Activated naive CD8-positive, alpha-beta T cell (primary cell): ENCODE results near the gene LGR4.
"Not testable (repeated sequence)": the region's sequence is repeated elsewhere in the genome, so short reads cannot be mapped to it uniquely, and the experiment has no call there.

ENCODE experiments used
- H3K27ac Mint-ChIP-seq: one replicate; pipeline ENCODE4 v1.8.0; 2021; ENCODE audit warnings: mixed read lengths
- H3K27me3 Mint-ChIP-seq: one replicate; pipeline ENCODE4 v1.8.0; 2021; ENCODE audit warnings: mixed read lengths
- H3K36me3 Mint-ChIP-seq: one replicate; pipeline ENCODE4 v1.8.0; 2021; ENCODE audit warnings: mixed read lengths
- H3K4me1 Mint-ChIP-seq: one replicate; pipeline ENCODE4 v1.8.0; 2021; ENCODE audit warnings: low read depth, mixed read lengths
- H3K4me3 Mint-ChIP-seq: one replicate; pipeline ENCODE4 v1.8.0; 2021; ENCODE audit warnings: mild to moderate bottlenecking, mixed read lengths
- H3K9me3 Mint-ChIP-seq: one replicate; pipeline ENCODE4 v1.8.0; 2021; ENCODE audit warnings: low read depth, mixed read lengths

LGR4 gene

GRCh38 chr11:27355575-27356104, 117.0 kb downstream of the LGR4 start:
- H3K4me3 Mint-ChIP-seq, result no peak overlapping the region
- no peak overlapping the region for H3K27ac Mint-ChIP-seq
- H3K4me1 Mint-ChIP-seq, result peaks cover 3% of the 10 kb centered on the region
- no peaks in the 10 kb centered on the region for H3K27me3 Mint-ChIP-seq
- H3K36me3 Mint-ChIP-seq, result peaks cover 2% of the 10 kb centered on the region
- no peaks in the 10 kb centered on the region for H3K9me3 Mint-ChIP-seq

- Mint-ChIP-seq H3K27me3 (no peaks in the 10 kb centered on the region), H3K4me3 (no peak overlapping the region), H3K36me3 (peaks cover 7% of the 10 kb centered on the region), H3K4me1 (peaks cover 3% of the 10 kb centered on the region), H3K9me3 (no peaks in the 10 kb centered on the region), H3K27ac (no peak overlapping the region)
Measured at GRCh38 chr11:27354359-27354965, 118.1 kb downstream of the LGR4 start.

GRCh38 chr11:27353593-27354358, 118.8 kb downstream of the LGR4 start:
- H3K27me3 Mint-ChIP-seq, result no peaks in the 10 kb centered on the region
- no peaks in the 10 kb centered on the region for H3K4me1 Mint-ChIP-seq
- H3K4me3 Mint-ChIP-seq, result no peak overlapping the region
- no peaks in the 10 kb centered on the region for H3K9me3 Mint-ChIP-seq
- H3K36me3 Mint-ChIP-seq, result peaks cover 7% of the 10 kb centered on the region
- no peak overlapping the region for H3K27ac Mint-ChIP-seq

GRCh38 chr11:27352781-27353180, 119.8 kb downstream of the LGR4 start:
- Mint-ChIP-seq H3K9me3 (no peaks in the 10 kb centered on the region), H3K27ac (no peak overlapping the region), H3K4me3 (no peak overlapping the region), H3K4me1 (no peaks in the 10 kb centered on the region), H3K36me3 (peaks cover 9% of the 10 kb centered on the region), H3K27me3 (no peaks in the 10 kb centered on the region)

GRCh38 chr11:27350511-27350910, 122.1 kb downstream of the LGR4 start:
- no peak overlapping the region for H3K27ac Mint-ChIP-seq
- no peaks in the 10 kb centered on the region for H3K4me1 Mint-ChIP-seq
- no peaks in the 10 kb centered on the region for H3K27me3 Mint-ChIP-seq
- H3K36me3 Mint-ChIP-seq, result peaks cover 11% of the 10 kb centered on the region
- no peaks in the 10 kb centered on the region for H3K9me3 Mint-ChIP-seq
- H3K4me3 Mint-ChIP-seq, result no peak overlapping the region

GRCh38 chr11:27349919-27350318, 122.7 kb downstream of the LGR4 start:
- Mint-ChIP-seq H3K36me3 (peaks cover 12% of the 10 kb centered on the region), H3K4me1 (no peaks in the 10 kb centered on the region), H3K27me3 (no peaks in the 10 kb centered on the region), H3K4me3 (no peak overlapping the region), H3K27ac (no peak overlapping the region), H3K9me3 (no peaks in the 10 kb centered on the region)

- Mint-ChIP-seq H3K36me3 (peaks cover 16% of the 10 kb centered on the region), H3K27ac (no peak overlapping the region), H3K9me3 (no peaks in the 10 kb centered on the region), H3K27me3 (no peaks in the 10 kb centered on the region), H3K4me3 (no peak overlapping the region), H3K4me1 (no peaks in the 10 kb centered on the region)
Measured at GRCh38 chr11:27348340-27348873, 124.2 kb downstream of the LGR4 start.

GRCh38 chr11:27347359-27348339, 124.9 kb downstream of the LGR4 start:
- no peaks in the 10 kb centered on the region for H3K9me3 Mint-ChIP-seq
- no peaks in the 10 kb centered on the region for H3K4me1 Mint-ChIP-seq
- no peaks in the 10 kb centered on the region for H3K27me3 Mint-ChIP-seq
- H3K4me3 Mint-ChIP-seq, result no peak overlapping the region
- no peak overlapping the region for H3K27ac Mint-ChIP-seq
- H3K36me3 Mint-ChIP-seq, result peaks cover 19% of the 10 kb centered on the region

- Mint-ChIP-seq H3K4me1 (no peaks in the 10 kb centered on the region), H3K27ac (no peak overlapping the region), H3K4me3 (no peak overlapping the region), H3K9me3 (no peaks in the 10 kb centered on the region), H3K27me3 (no peaks in the 10 kb centered on the region), H3K36me3 (peaks cover 19% of the 10 kb centered on the region)
Measured at GRCh38 chr11:27339941-27340340, 132.6 kb downstream of the LGR4 start.

- H3K36me3 Mint-ChIP-seq, result peaks cover 12% of the 10 kb centered on the region
- H3K27me3 Mint-ChIP-seq, H3K27ac Mint-ChIP-seq, H3K4me3 Mint-ChIP-seq, H3K4me1 Mint-ChIP-seq, H3K9me3 Mint-ChIP-seq: not testable (repeated sequence)
Measured at GRCh38 chr11:27334764-27335163, 137.8 kb downstream of the LGR4 start.

- no peak overlapping the region for H3K27ac Mint-ChIP-seq
- no peaks in the 10 kb centered on the region for H3K27me3 Mint-ChIP-seq
- H3K36me3 Mint-ChIP-seq, result peaks cover 9% of the 10 kb centered on the region
- H3K4me1 Mint-ChIP-seq, result no peaks in the 10 kb centered on the region
- H3K9me3 Mint-ChIP-seq, result no peaks in the 10 kb centered on the region
- no peak overlapping the region for H3K4me3 Mint-ChIP-seq
Measured at GRCh38 chr11:27331981-27332380, 140.6 kb downstream of the LGR4 start.

- no peaks in the 10 kb centered on the region for H3K4me1 Mint-ChIP-seq
- no peak overlapping the region for H3K27ac Mint-ChIP-seq
- H3K27me3 Mint-ChIP-seq, result no peaks in the 10 kb centered on the region
- peaks cover 3% of the 10 kb centered on the region for H3K36me3 Mint-ChIP-seq
- no peak overlapping the region for H3K4me3 Mint-ChIP-seq
- peaks cover 3% of the 10 kb centered on the region for H3K9me3 Mint-ChIP-seq
Measured at GRCh38 chr11:27330633-27331270, 141.8 kb downstream of the LGR4 start.

GRCh38 chr11:27329867-27330632, 142.5 kb downstream of the LGR4 start:
- Mint-ChIP-seq H3K36me3 (peaks cover 2% of the 10 kb centered on the region), H3K27ac (no peak overlapping the region), H3K9me3 (peaks cover 3% of the 10 kb centered on the region), H3K27me3 (no peaks in the 10 kb centered on the region), H3K4me1 (no peaks in the 10 kb centered on the region), H3K4me3 (no peak overlapping the region)

GRCh38 chr11:27328614-27329013, 144.0 kb downstream of the LGR4 start:
- Mint-ChIP-seq H3K4me3 (no peak overlapping the region), H3K27me3 (no peaks in the 10 kb centered on the region), H3K4me1 (no peaks in the 10 kb centered on the region), H3K9me3 (peaks cover 3% of the 10 kb centered on the region), H3K36me3 (peaks cover 2% of the 10 kb centered on the region), H3K27ac (no peak overlapping the region)
